ENCODE results near the gene SLC44A1.

SLC44A1 gene

GRCh38 chr9:105406369-105406768, 161.9 kb downstream of the SLC44A1 start:
- H3K4me3 ChIP-seq (replicated peaks in 1 of 2; ENCODE audit: low read depth in 2 of 2, low read length in 2 of 2) = no peak overlapping the region
- no peak for DNase-seq (ENCODE audit: low read depth in 2 of 2)
- no peak for TF ChIP-seq CTCF (IDR thresholded peaks at IDR 0.05; ENCODE audit: low read depth, low read length)

GRCh38 chr9:105413525-105413924, 169.1 kb downstream of the SLC44A1 start:
- peak; percentile 45 to 60 for DNase-seq (ENCODE audit: low read depth in 2 of 2)
- TF ChIP-seq CTCF (IDR thresholded peaks at IDR 0.05; ENCODE audit: low read depth, low read length) = peak; percentile 34
- H3K4me3 ChIP-seq (replicated peaks in 1 of 2; ENCODE audit: low read depth in 2 of 2, low read length in 2 of 2) = no peak overlapping the region

- peak; percentile 68 to 69 for DNase-seq (ENCODE audit: low read depth in 2 of 2)
- peak; percentile 83 for TF ChIP-seq CTCF (IDR thresholded peaks at IDR 0.05; ENCODE audit: low read depth, low read length)
- no peak overlapping the region for H3K4me3 ChIP-seq (replicated peaks in 1 of 2; ENCODE audit: low read depth in 2 of 2, low read length in 2 of 2)
Measured at GRCh38 chr9:105414947-105415661, 170.7 kb downstream of the SLC44A1 start.

- no peak for DNase-seq (ENCODE audit: low read depth in 2 of 2)
- TF ChIP-seq CTCF (IDR thresholded peaks at IDR 0.05; ENCODE audit: low read depth, low read length) = no peak
- no peak overlapping the region for H3K4me3 ChIP-seq (replicated peaks in 1 of 2; ENCODE audit: low read depth in 2 of 2, low read length in 2 of 2)
Measured at GRCh38 chr9:105415662-105415980, 171.2 kb downstream of the SLC44A1 start.

GRCh38 chr9:105416840-105417239, 172.4 kb downstream of the SLC44A1 start:
- TF ChIP-seq CTCF (IDR thresholded peaks at IDR 0.05; ENCODE audit: low read depth, low read length) = no peak

GRCh38 chr9:105418588-105419500, 174.4 kb downstream of the SLC44A1 start:
- no peak for TF ChIP-seq CTCF (IDR thresholded peaks at IDR 0.05; ENCODE audit: low read depth, low read length)
- DNase-seq (ENCODE audit: low read depth in 2 of 2) = no peak
- no peak overlapping the region for H3K4me3 ChIP-seq (replicated peaks in 1 of 2; ENCODE audit: low read depth in 2 of 2, low read length in 2 of 2)

More at GRCh38 chr9:105416840-105417239, 172.4 kb downstream of the SLC44A1 start:
- H3K4me3 ChIP-seq (replicated peaks in 1 of 2; ENCODE audit: low read depth in 2 of 2, low read length in 2 of 2) = no peak overlapping the region
- DNase-seq (ENCODE audit: low read depth in 2 of 2) = no peak
